HCT116 (cell line): ENCODE results near the gene VPS4B. TPM values are rescaled to one million over a fixed set of nuclear protein-coding genes. Genes with fewer than 3 reads are reported as not detected.

Source experiments
- ATF3 ChIP-seq: IDR thresholded peaks from 2 replicates; pipeline ENCODE4 v1.6.1; 2012
- CEBPB ChIP-seq: IDR thresholded peaks from 2 replicates; pipeline ENCODE4 v1.6.1; 2012; ENCODE audit warnings: low read depth
- EGR1 ChIP-seq: IDR thresholded peaks from 2 replicates; pipeline ENCODE4 v1.6.1; 2012; ENCODE audit warnings: low read depth
- EZH2 ChIP-seq: fragments of 200-600 bp; sonication (generic); IDR thresholded peaks from 2 replicates; pipeline ENCODE4 v1.6.1; 2017; ENCODE audit warnings: antibody characterized with exemption, mixed run types
- EZH2phosphoT487 ChIP-seq: fragments of 200-600 bp; IDR thresholded peaks from 2 replicates; pipeline ENCODE4 v1.6.1; 2018; ENCODE audit warnings: antibody characterized with exemption, borderline replicate concordance
- FOSL1 ChIP-seq: IDR thresholded peaks from 2 replicates; pipeline ENCODE4 v1.6.1; 2012; ENCODE audit warnings: low read depth
- JUND ChIP-seq: IDR thresholded peaks from 2 replicates; pipeline ENCODE4 v1.6.1; 2012
- MAX ChIP-seq: IDR thresholded peaks from 2 replicates; pipeline ENCODE4 v1.6.1; 2012
- POLR2A ChIP-seq: IDR thresholded peaks from 2 replicates; pipeline ENCODE4 v1.7.0; 2011; ENCODE audit warnings: borderline replicate concordance; ENCODE audit not compliant: insufficient read depth, insufficient read length; ENCODE audit errors: extremely low read depth
- POLR2AphosphoS5 ChIP-seq: IDR thresholded peaks from 2 replicates; pipeline ENCODE4 v1.6.1; 2011; ENCODE audit warnings: mild to moderate bottlenecking, low read depth, low read length, moderate library complexity
- RAD21 ChIP-seq: IDR thresholded peaks from 2 replicates; pipeline ENCODE4 v1.6.1; 2012; ENCODE audit warnings: low read depth, mild to moderate bottlenecking
- SIN3A ChIP-seq: IDR thresholded peaks from 2 replicates; pipeline ENCODE4 v1.6.1; 2012; ENCODE audit warnings: low read depth
- SP1 ChIP-seq: IDR thresholded peaks from 2 replicates; pipeline ENCODE4 v1.6.1; 2012; ENCODE audit warnings: low read depth
- SRF ChIP-seq: IDR thresholded peaks from 2 replicates; pipeline ENCODE4 v1.6.1; 2012; ENCODE audit warnings: low read depth
- TCF7L2 ChIP-seq: IDR thresholded peaks from 2 replicates; pipeline ENCODE4 v1.7.0; 2011; ENCODE audit warnings: borderline replicate concordance, inconsistent platforms; ENCODE audit not compliant: insufficient read depth, insufficient read length; ENCODE audit errors: extremely low read depth
- YY1 ChIP-seq: IDR thresholded peaks from 2 replicates; pipeline ENCODE4 v1.6.1; 2011; ENCODE audit warnings: low read length, low read depth, moderate library complexity, mild to moderate bottlenecking; ENCODE audit not compliant: insufficient replicate concordance; ENCODE audit errors: extremely low read depth
- ZBTB33 ChIP-seq: IDR thresholded peaks from 2 replicates; pipeline ENCODE4 v1.6.1; 2011; ENCODE audit warnings: mild to moderate bottlenecking, low read length, moderate library complexity; ENCODE audit not compliant: insufficient replicate concordance; ENCODE audit errors: extremely low read depth
- total RNA-seq: library from RNA; stranded (reverse); gene quantifications from one replicate; pipeline ENCODE4 v1.2.1, GENCODE V29; 2021; ENCODE audit not compliant: unreplicated experiment

The VPS4B gene
- total RNA-seq, 1 experiment from 2014 or later = 68.3 TPM

- TF ChIP-seq ZBTB33 (no peak), EZH2 (no peak), FOSL1 (peak; percentile 69), EGR1 (no peak), SRF (no peak), SP1 (peak; percentile 31; the same call in 1 of the 2 replicates), JUND (peak; percentile 59; the same call in 1 of the 2 replicates), ATF3 (no peak), EZH2phosphoT487 (no peak), POLR2AphosphoS5 (peak; percentile 54), MAX (0 out of 2 replicates have a peak, but pooled peaks have one; percentile 37), TCF7L2 (no peak), CEBPB (no peak), YY1 (no peak), POLR2A (no peak), SIN3A (peak; percentile 52; the same call in 1 of the 2 replicates), RAD21 (no peak)
- TF ChIP-seq, all 23 proteins: peak for 7
Measured at GRCh38 chr18:63366213-63367052, 55.8 kb downstream of the VPS4B start (continued).
